GM18519 (cell line): ENCODE measurements around the gene USP50.
"Not testable (repeated sequence)": the region's sequence is repeated elsewhere in the genome, so short reads cannot be mapped to it uniquely, and the experiment has no call there.

ENCODE experiments used
- ATAC-seq: cut with Tn5 transposase; IDR thresholded peaks from one replicate; pipeline ENCODE4 v1.9.1; 2021; ENCODE audit warnings: mild to moderate bottlenecking, moderate library complexity; ENCODE audit not compliant: unreplicated experiment, low FRiP score

Gene USP50

GRCh38 chr15:50506121-50506520 lies 40.3 kb downstream of the USP50 start:
- ATAC-seq, result no peak

GRCh38 chr15:50505656-50506055 lies 40.8 kb downstream of the USP50 start:
- ATAC-seq, result not testable (repeated sequence)

- no peak for ATAC-seq
These were observed 43.3 kb downstream of the USP50 start for GRCh38 chr15:50503144-50503543.

GRCh38 chr15:50501815-50502214 lies 44.7 kb downstream of the USP50 start:
- no peak for ATAC-seq

- ATAC-seq, result no peak
These were observed 46.1 kb downstream of the USP50 start for GRCh38 chr15:50500352-50500751.

GRCh38 chr15:50496692-50497091 lies 49.8 kb downstream of the USP50 start:
- ATAC-seq, result no peak

- ATAC-seq, result not testable (repeated sequence)
These were observed 51.9 kb downstream of the USP50 start for GRCh38 chr15:50494547-50494946.

GRCh38 chr15:50493625-50494024 lies 52.8 kb downstream of the USP50 start:
- ATAC-seq, result no peak

- no peak for ATAC-seq
These were observed 59.2 kb downstream of the USP50 start for GRCh38 chr15:50487287-50487686.

GRCh38 chr15:50485389-50485788 lies 61.1 kb downstream of the USP50 start:
- no peak for ATAC-seq

- ATAC-seq, result peak; percentile 53
These were observed 61.7 kb downstream of the USP50 start for GRCh38 chr15:50484781-50485180.

- ATAC-seq, result no peak
These were observed 70.3 kb downstream of the USP50 start for GRCh38 chr15:50476143-50476542.

GRCh38 chr15:50471072-50471471 lies 75.4 kb downstream of the USP50 start:
- no peak for ATAC-seq

GRCh38 chr15:50463423-50464358 lies 82.8 kb downstream of the USP50 start:
- no peak for ATAC-seq

- no peak for ATAC-seq
These were observed 87.9 kb downstream of the USP50 start for GRCh38 chr15:50458348-50459112.

GRCh38 chr15:50452927-50453326 lies 93.5 kb downstream of the USP50 start:
- no peak for ATAC-seq
